Activated B cell treated with CpG ODN at 0.5 μM for 24 hours (primary cell): ENCODE results near the gene SARS2. TPM values are rescaled to one million over a fixed set of nuclear protein-coding genes. Genes with fewer than 3 reads are reported as not detected.

Experiments
- ATAC-seq: fragments of 200-7000 bp; cut with Tn5 transposase; one replicate; pipeline ENCODE4 v1.10.0; 2021; ENCODE audit warnings: low read depth, mild to moderate bottlenecking, moderate library complexity
- CTCF ChIA-PET: fragments of 350-600 bp; sonication (Branson Sonifier 250); formaldehyde crosslinking; loops from one replicate; lab custom pipeline; 2021; ENCODE audit warnings: antibody characterized with exemption; lab: Charles Lee
- POLR2A ChIA-PET: fragments of 350-600 bp; sonication (Branson Sonifier 250); formaldehyde crosslinking; loops from one replicate; lab custom pipeline; 2021; ENCODE audit warnings: antibody characterized with exemption; lab: Charles Lee
- DNase-seq: peaks from one replicate; pipeline ENCODE4 v3.0.0; 2022
- H3K27ac Mint-ChIP-seq: one replicate; pipeline ENCODE4 v1.8.0; 2020; ENCODE audit warnings: mixed read lengths
- H3K27me3 Mint-ChIP-seq: one replicate; pipeline ENCODE4 v1.8.0; 2021; ENCODE audit warnings: mixed read lengths
- H3K36me3 Mint-ChIP-seq: one replicate; pipeline ENCODE4 v1.8.0; 2021; ENCODE audit warnings: low read depth, mixed read lengths
- H3K4me1 Mint-ChIP-seq: one replicate; pipeline ENCODE4 v1.8.0; 2021; ENCODE audit warnings: mixed read lengths
- H3K4me3 Mint-ChIP-seq: one replicate; pipeline ENCODE4 v1.8.0; 2020; ENCODE audit warnings: mild to moderate bottlenecking, mixed read lengths
- H3K9me3 Mint-ChIP-seq: one replicate; pipeline ENCODE4 v1.8.0; 2020; ENCODE audit warnings: mixed read lengths
- CTCF ChIP-seq: fragments of 200-600 bp; IDR thresholded peaks from one replicate; pipeline ENCODE4 v1.8.0; 2022; ENCODE audit warnings: antibody characterized with exemption, mild to moderate bottlenecking
- intact Hi-C: fragments of 100-400 bp; cut with micrococcal nuclease; formaldehyde crosslinking; loops from one replicate; pipeline ENCODE4 v1.15.1; 2024
- total RNA-seq: library from RNA; stranded (reverse); gene quantifications from 2 replicates; pipeline ENCODE4 v1.2.3, GENCODE V29; 2022

SARS2 gene
- total RNA-seq, 1 donor from 2014 or later = 50.9 TPM

- no peak for DNase-seq
- Mint-ChIP-seq H3K4me1 (no peaks in the 10 kb centered on the region), H3K9me3 (no peaks in the 10 kb centered on the region), H3K36me3 (peaks cover 35% of the 10 kb centered on the region), H3K27ac (no peak overlapping the region), H3K27me3 (no peaks in the 10 kb centered on the region), H3K4me3 (no peak overlapping the region)
- ChIA-PET POLR2A (no interaction called here), CTCF (no interaction called here)
- intact Hi-C loops = no loop called here
- TF ChIP-seq CTCF = no peak
- ATAC-seq = no peak
These were observed 8.9 kb downstream of the SARS2 start for GRCh38 chr19:38921420-38922274.

- peaks cover 35% of the 10 kb centered on the region for H3K36me3 Mint-ChIP-seq
- H3K27ac Mint-ChIP-seq = no peak overlapping the region
- no peak for TF ChIP-seq CTCF
- H3K9me3 Mint-ChIP-seq = no peaks in the 10 kb centered on the region
- ATAC-seq (no peak), DNase-seq (no peak)
- ChIA-PET CTCF (no interaction called here), POLR2A (no interaction called here)
- intact Hi-C loops = no loop called here
- H3K4me3 Mint-ChIP-seq = no peak overlapping the region
- H3K27me3 Mint-ChIP-seq = no peaks in the 10 kb centered on the region
- H3K4me1 Mint-ChIP-seq = no peaks in the 10 kb centered on the region
These were observed 9.8 kb downstream of the SARS2 start for GRCh38 chr19:38920602-38921419.

GRCh38 chr19:38919837-38920601 is 10.5 kb downstream of the SARS2 start:
- intact Hi-C loops = no loop called here
- no peaks in the 10 kb centered on the region for H3K9me3 Mint-ChIP-seq
- H3K4me1 Mint-ChIP-seq = no peaks in the 10 kb centered on the region
- no peak overlapping the region for H3K4me3 Mint-ChIP-seq
- no peak for ATAC-seq
- peaks cover 30% of the 10 kb centered on the region for H3K36me3 Mint-ChIP-seq
- no peak for DNase-seq
- ChIA-PET POLR2A (no interaction called here), CTCF (no interaction called here)
- no peak overlapping the region for H3K27ac Mint-ChIP-seq
- H3K27me3 Mint-ChIP-seq = no peaks in the 10 kb centered on the region
- TF ChIP-seq CTCF = no peak

- intact Hi-C loops = no loop called here
- DNase-seq = no peak
- no peaks in the 10 kb centered on the region for H3K27me3 Mint-ChIP-seq
These were observed 12.0 kb downstream of the SARS2 start for GRCh38 chr19:38918526-38918925.

More at GRCh38 chr19:38918526-38918925, 12.0 kb downstream of the SARS2 start:
- Mint-ChIP-seq H3K9me3 (no peaks in the 10 kb centered on the region), H3K36me3 (peaks cover 18% of the 10 kb centered on the region), H3K27ac (no peak overlapping the region), H3K4me3 (no peak overlapping the region), H3K4me1 (no peaks in the 10 kb centered on the region)
- CTCF ChIA-PET = no interaction called here
- POLR2A ChIA-PET = no interaction called here
- TF ChIP-seq CTCF = no peak
- ATAC-seq = no peak
